WTC11 (cell line): ENCODE measurements around the gene PPP2R1B. TPM values are rescaled to one million over a fixed set of nuclear protein-coding genes. Genes with fewer than 3 reads are reported as not detected.

Experiments used
- ATAC-seq: fragments of 200-7000 bp; cut with Tn5 transposase; 2 replicates; pipeline ENCODE4 v1.10.0; 2021; ENCODE audit warnings: mild to moderate bottlenecking, moderate library complexity
- CTCF ChIA-PET: fragments of 300-600 bp; sonication (Branson Sonifier 250); formaldehyde crosslinking; loops from one replicate; lab custom pipeline; 2021; ENCODE audit warnings: antibody characterized with exemption; lab: Charles Lee
- POLR2A ChIA-PET: fragments of 350-600 bp; sonication (Branson Sonifier 250); formaldehyde crosslinking; loops from one replicate; lab custom pipeline; 2021; ENCODE audit warnings: antibody characterized with exemption; lab: Charles Lee
- DNase-seq: peaks from one replicate; pipeline ENCODE4 v3.0.0; 2021; ENCODE audit warnings: low spot score
- H3K27ac Mint-ChIP-seq: 2 replicates; pipeline ENCODE4 v1.8.0; 2021; ENCODE audit warnings: mixed read lengths
- H3K27me3 Mint-ChIP-seq: 2 replicates; pipeline ENCODE4 v1.8.0; 2021; ENCODE audit warnings: low read depth, mild to moderate bottlenecking, moderate library complexity, mixed read lengths
- H3K36me3 Mint-ChIP-seq: 2 replicates; pipeline ENCODE4 v1.8.0; 2021; ENCODE audit warnings: mixed read lengths
- H3K4me1 Mint-ChIP-seq: 2 replicates; pipeline ENCODE4 v1.8.0; 2022; ENCODE audit warnings: mixed read lengths
- H3K4me3 Mint-ChIP-seq: 2 replicates; pipeline ENCODE4 v1.8.0; 2021; ENCODE audit warnings: mild to moderate bottlenecking, moderate library complexity, mixed read lengths
- H3K9me3 Mint-ChIP-seq: 2 replicates; pipeline ENCODE4 v1.8.0; 2021; ENCODE audit warnings: mixed read lengths
- JAZF1 ChIP-seq: fragments of 250-450 bp; sonication (Bioruptor Pico); IDR thresholded peaks from 2 replicates; pipeline ENCODE4 v1.9.0; 2021; ENCODE audit warnings: moderate library complexity, mild to moderate bottlenecking, inconsistent platforms
- JUN ChIP-seq: sonication (generic); formaldehyde crosslinking; IDR thresholded peaks from 2 replicates; pipeline ENCODE4 v1.8.0; 2023; ENCODE audit warnings: mild to moderate bottlenecking, missing genetic modification reagents
- MXD4 ChIP-seq: fragments of 250-450 bp; sonication (Bioruptor Pico); IDR thresholded peaks from 2 replicates; pipeline ENCODE4 v1.8.0; 2021; ENCODE audit warnings: mild to moderate bottlenecking, moderate library complexity, borderline replicate concordance
- NFE2L1 ChIP-seq: sonication (generic); formaldehyde crosslinking; IDR thresholded peaks from 2 replicates; pipeline ENCODE4 v1.8.1; 2023; ENCODE audit warnings: missing genetic modification reagents
- NR3C1 ChIP-seq: sonication (generic); formaldehyde crosslinking; conservative IDR thresholded peaks from 2 replicates; pipeline ENCODE4 v1.8.1; 2023; ENCODE audit warnings: low read depth, mild to moderate bottlenecking, missing genetic modification reagents
- OVOL2 ChIP-seq: fragments of 250-450 bp; sonication (Bioruptor Pico); IDR thresholded peaks from 2 replicates; pipeline ENCODE4 v1.9.0; 2021; ENCODE audit warnings: mild to moderate bottlenecking, borderline replicate concordance
- RORB ChIP-seq: fragments of 250-450 bp; sonication (Bioruptor Pico); IDR thresholded peaks from 2 replicates; pipeline ENCODE4 v1.9.0; 2021; ENCODE audit warnings: mild to moderate bottlenecking
- SMAD3 ChIP-seq: sonication (generic); formaldehyde crosslinking; IDR thresholded peaks from 2 replicates; pipeline ENCODE4 v1.8.0; 2022; ENCODE audit warnings: missing genetic modification reagents, mild to moderate bottlenecking, borderline replicate concordance
- SOX15 ChIP-seq: fragments of 250-450 bp; sonication (Bioruptor Pico); IDR thresholded peaks from 2 replicates; pipeline ENCODE4 v1.9.0; 2021; ENCODE audit warnings: mild to moderate bottlenecking
- ZNF317 ChIP-seq: sonication (generic); formaldehyde crosslinking; IDR thresholded peaks from 2 replicates; pipeline ENCODE4 v1.8.1; 2023; ENCODE audit warnings: low read depth, mild to moderate bottlenecking, moderate library complexity, missing genetic modification reagents, borderline replicate concordance
- ZNF423 ChIP-seq: fragments of 250-450 bp; sonication (Bioruptor Pico); IDR thresholded peaks from 2 replicates; pipeline ENCODE4 v2.1.2; 2022; ENCODE audit warnings: mild to moderate bottlenecking, moderate library complexity
- total RNA-seq: library from RNA; stranded (reverse); gene quantifications from 3 replicates; pipeline ENCODE4 v1.2.3, GENCODE V29; 2021
- TF ChIP-seq, protein P1 (sequence below): sonication (generic); formaldehyde crosslinking; IDR thresholded peaks from 2 replicates; pipeline ENCODE4 v1.8.0; 2022; ENCODE audit warnings: missing genetic modification reagents
- TF ChIP-seq, protein P2 (sequence below): sonication (generic); formaldehyde crosslinking; IDR thresholded peaks from 2 replicates; pipeline ENCODE4 v1.8.0; 2022; ENCODE audit warnings: mild to moderate bottlenecking, missing genetic modification reagents
- TF ChIP-seq, protein P3 (sequence below): sonication (generic); formaldehyde crosslinking; IDR thresholded peaks from 2 replicates; pipeline ENCODE4 v1.8.1; 2022; ENCODE audit warnings: missing genetic modification reagents, borderline replicate concordance
- TF ChIP-seq, protein P4 (sequence below): sonication (generic); formaldehyde crosslinking; IDR thresholded peaks from 2 replicates; pipeline ENCODE4 v1.8.1; 2022; ENCODE audit warnings: mild to moderate bottlenecking, missing genetic modification reagents, moderate library complexity, borderline replicate concordance
- TF ChIP-seq, protein P5 (sequence below): sonication (generic); formaldehyde crosslinking; IDR thresholded peaks from 2 replicates; pipeline ENCODE4 v1.8.0; 2023; ENCODE audit warnings: missing genetic modification reagents, mild to moderate bottlenecking, borderline replicate concordance
- TF ChIP-seq, protein P6 (sequence below): fragments of 250-450 bp; sonication (Bioruptor Pico); conservative IDR thresholded peaks from 2 replicates; pipeline ENCODE4 v1.9.0; 2021; ENCODE audit warnings: mild to moderate bottlenecking

PPP2R1B gene
- total RNA-seq, 1 experiment from 2014 or later: 87.7 TPM

DNA sequence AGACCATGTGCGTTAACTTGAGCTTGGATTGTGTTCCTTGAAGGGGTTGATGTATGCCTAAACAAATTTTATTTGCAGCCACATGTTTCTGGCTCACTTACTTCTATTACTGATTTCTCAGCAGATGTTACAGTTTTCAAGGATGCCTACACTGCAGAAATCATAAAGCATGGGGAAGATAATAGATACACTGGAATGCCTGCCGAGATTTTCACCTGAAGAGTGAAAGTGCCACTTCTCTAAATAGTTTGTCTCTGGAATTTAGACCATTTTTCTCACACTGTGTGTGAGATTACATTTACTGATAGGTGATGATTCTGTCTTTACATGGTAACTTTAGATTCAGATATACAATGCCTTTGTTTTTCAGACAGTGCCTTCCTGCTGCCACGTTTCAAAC lies 82.4 kb downstream of the PPP2R1B start (continued):
- TF ChIP-seq, protein P1, sequence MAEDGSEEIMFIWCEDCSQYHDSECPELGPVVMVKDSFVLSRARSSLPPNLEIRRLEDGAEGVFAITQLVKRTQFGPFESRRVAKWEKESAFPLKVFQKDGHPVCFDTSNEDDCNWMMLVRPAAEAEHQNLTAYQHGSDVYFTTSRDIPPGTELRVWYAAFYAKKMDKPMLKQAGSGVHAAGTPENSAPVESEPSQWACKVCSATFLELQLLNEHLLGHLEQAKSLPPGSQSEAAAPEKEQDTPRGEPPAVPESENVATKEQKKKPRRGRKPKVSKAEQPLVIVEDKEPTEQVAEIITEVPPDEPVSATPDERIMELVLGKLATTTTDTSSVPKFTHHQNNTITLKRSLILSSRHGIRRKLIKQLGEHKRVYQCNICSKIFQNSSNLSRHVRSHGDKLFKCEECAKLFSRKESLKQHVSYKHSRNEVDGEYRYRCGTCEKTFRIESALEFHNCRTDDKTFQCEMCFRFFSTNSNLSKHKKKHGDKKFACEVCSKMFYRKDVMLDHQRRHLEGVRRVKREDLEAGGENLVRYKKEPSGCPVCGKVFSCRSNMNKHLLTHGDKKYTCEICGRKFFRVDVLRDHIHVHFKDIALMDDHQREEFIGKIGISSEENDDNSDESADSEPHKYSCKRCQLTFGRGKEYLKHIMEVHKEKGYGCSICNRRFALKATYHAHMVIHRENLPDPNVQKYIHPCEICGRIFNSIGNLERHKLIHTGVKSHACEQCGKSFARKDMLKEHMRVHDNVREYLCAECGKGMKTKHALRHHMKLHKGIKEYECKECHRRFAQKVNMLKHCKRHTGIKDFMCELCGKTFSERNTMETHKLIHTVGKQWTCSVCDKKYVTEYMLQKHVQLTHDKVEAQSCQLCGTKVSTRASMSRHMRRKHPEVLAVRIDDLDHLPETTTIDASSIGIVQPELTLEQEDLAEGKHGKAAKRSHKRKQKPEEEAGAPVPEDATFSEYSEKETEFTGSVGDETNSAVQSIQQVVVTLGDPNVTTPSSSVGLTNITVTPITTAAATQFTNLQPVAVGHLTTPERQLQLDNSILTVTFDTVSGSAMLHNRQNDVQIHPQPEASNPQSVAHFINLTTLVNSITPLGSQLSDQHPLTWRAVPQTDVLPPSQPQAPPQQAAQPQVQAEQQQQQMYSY (CRISPR knock-in tag): no peak
- TF ChIP-seq, protein P2, sequence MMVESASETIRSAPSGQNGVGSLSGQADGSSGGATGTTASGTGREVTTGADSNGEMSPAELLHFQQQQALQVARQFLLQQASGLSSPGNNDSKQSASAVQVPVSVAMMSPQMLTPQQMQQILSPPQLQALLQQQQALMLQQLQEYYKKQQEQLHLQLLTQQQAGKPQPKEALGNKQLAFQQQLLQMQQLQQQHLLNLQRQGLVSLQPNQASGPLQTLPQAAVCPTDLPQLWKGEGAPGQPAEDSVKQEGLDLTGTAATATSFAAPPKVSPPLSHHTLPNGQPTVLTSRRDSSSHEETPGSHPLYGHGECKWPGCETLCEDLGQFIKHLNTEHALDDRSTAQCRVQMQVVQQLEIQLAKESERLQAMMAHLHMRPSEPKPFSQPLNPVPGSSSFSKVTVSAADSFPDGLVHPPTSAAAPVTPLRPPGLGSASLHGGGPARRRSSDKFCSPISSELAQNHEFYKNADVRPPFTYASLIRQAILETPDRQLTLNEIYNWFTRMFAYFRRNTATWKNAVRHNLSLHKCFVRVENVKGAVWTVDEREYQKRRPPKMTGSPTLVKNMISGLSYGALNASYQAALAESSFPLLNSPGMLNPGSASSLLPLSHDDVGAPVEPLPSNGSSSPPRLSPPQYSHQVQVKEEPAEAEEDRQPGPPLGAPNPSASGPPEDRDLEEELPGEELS (CRISPR knock-in tag): no peak
- TF ChIP-seq SOX15 (CRISPR knock-in tag) (no peak), ZNF317 (no peak), NFE2L1 (CRISPR knock-in tag) (no peak), JAZF1 (CRISPR knock-in tag) (no peak), SMAD3 (CRISPR knock-in tag) (no peak), RORB (no peak)
- TF ChIP-seq, protein P3, sequence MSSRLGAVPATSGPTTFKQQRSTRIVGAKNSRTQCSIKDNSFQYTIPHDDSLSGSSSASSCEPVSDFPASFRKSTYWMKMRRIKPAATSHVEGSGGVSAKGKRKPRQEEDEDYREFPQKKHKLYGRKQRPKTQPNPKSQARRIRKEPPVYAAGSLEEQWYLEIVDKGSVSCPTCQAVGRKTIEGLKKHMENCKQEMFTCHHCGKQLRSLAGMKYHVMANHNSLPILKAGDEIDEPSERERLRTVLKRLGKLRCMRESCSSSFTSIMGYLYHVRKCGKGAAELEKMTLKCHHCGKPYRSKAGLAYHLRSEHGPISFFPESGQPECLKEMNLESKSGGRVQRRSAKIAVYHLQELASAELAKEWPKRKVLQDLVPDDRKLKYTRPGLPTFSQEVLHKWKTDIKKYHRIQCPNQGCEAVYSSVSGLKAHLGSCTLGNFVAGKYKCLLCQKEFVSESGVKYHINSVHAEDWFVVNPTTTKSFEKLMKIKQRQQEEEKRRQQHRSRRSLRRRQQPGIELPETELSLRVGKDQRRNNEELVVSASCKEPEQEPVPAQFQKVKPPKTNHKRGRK (CRISPR knock-in tag): no peak

DNA sequence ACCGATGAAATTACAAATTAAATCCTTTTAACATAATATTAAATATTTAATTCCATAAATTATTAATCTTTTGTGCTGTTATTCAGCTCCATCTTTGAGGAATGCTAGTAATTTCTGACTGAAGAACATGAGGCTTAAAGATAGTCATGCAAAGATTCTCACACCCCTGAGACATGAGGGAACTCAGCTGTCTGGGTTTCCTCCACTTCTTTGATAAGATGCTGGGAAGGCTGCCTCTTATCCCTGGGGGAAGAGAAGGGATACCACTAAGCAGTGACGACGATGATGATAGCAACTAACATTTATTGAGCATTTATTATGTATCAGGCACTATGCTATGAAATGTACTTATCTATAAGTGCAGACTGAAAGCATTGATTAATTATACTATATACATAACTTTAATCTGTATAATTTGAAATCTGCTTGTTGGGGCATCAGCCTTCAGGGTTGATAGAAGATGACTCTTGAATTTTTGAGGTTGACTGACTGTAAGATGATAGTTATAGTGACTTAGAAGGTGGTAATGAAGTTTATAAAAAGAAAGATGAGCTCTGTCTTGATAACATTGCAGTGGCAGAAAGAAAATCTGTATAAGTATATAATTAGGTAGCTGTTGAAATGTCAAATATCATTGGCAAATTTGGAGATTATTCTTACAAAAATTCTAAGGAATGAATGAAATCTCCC lies 85.6 kb downstream of the PPP2R1B start:
- ATAC-seq (no peak), DNase-seq (no peak)
- H3K9me3 Mint-ChIP-seq: 0 out of 2 replicates have a peak, but pooled peaks cover 4% of the 10 kb centered on the region
- H3K27ac Mint-ChIP-seq: no peak overlapping the region
- H3K4me3 Mint-ChIP-seq: no peak overlapping the region
- no peaks in the 10 kb centered on the region for H3K36me3 Mint-ChIP-seq
- H3K27me3 Mint-ChIP-seq: no peaks in the 10 kb centered on the region
- ChIA-PET CTCF (interaction anchor here (1.4 kb wide), 1 partner anchor 161 kb away, joined by 3 read pairs; no protein-coding TSS in a partner anchor), POLR2A (no interaction called here)
- H3K4me1 Mint-ChIP-seq: no peaks in the 10 kb centered on the region
- TF ChIP-seq SOX15 (CRISPR knock-in tag) (no peak), NFE2L1 (CRISPR knock-in tag) (no peak), OVOL2 (CRISPR knock-in tag) (no peak), ZNF423 (CRISPR knock-in tag) (no peak), MXD4 (CRISPR knock-in tag) (no peak), JUN (CRISPR knock-in tag) (no peak), NR3C1 (CRISPR knock-in tag) (no peak)
- TF ChIP-seq, protein P4, sequence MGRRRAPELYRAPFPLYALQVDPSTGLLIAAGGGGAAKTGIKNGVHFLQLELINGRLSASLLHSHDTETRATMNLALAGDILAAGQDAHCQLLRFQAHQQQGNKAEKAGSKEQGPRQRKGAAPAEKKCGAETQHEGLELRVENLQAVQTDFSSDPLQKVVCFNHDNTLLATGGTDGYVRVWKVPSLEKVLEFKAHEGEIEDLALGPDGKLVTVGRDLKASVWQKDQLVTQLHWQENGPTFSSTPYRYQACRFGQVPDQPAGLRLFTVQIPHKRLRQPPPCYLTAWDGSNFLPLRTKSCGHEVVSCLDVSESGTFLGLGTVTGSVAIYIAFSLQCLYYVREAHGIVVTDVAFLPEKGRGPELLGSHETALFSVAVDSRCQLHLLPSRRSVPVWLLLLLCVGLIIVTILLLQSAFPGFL (CRISPR knock-in tag): no peak
- TF ChIP-seq, protein P5, sequence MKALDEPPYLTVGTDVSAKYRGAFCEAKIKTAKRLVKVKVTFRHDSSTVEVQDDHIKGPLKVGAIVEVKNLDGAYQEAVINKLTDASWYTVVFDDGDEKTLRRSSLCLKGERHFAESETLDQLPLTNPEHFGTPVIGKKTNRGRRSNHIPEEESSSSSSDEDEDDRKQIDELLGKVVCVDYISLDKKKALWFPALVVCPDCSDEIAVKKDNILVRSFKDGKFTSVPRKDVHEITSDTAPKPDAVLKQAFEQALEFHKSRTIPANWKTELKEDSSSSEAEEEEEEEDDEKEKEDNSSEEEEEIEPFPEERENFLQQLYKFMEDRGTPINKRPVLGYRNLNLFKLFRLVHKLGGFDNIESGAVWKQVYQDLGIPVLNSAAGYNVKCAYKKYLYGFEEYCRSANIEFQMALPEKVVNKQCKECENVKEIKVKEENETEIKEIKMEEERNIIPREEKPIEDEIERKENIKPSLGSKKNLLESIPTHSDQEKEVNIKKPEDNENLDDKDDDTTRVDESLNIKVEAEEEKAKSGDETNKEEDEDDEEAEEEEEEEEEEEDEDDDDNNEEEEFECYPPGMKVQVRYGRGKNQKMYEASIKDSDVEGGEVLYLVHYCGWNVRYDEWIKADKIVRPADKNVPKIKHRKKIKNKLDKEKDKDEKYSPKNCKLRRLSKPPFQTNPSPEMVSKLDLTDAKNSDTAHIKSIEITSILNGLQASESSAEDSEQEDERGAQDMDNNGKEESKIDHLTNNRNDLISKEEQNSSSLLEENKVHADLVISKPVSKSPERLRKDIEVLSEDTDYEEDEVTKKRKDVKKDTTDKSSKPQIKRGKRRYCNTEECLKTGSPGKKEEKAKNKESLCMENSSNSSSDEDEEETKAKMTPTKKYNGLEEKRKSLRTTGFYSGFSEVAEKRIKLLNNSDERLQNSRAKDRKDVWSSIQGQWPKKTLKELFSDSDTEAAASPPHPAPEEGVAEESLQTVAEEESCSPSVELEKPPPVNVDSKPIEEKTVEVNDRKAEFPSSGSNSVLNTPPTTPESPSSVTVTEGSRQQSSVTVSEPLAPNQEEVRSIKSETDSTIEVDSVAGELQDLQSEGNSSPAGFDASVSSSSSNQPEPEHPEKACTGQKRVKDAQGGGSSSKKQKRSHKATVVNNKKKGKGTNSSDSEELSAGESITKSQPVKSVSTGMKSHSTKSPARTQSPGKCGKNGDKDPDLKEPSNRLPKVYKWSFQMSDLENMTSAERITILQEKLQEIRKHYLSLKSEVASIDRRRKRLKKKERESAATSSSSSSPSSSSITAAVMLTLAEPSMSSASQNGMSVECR (CRISPR knock-in tag): no peak
- TF ChIP-seq, protein P2 (CRISPR knock-in tag): no peak
- TF ChIP-seq, protein P6, sequence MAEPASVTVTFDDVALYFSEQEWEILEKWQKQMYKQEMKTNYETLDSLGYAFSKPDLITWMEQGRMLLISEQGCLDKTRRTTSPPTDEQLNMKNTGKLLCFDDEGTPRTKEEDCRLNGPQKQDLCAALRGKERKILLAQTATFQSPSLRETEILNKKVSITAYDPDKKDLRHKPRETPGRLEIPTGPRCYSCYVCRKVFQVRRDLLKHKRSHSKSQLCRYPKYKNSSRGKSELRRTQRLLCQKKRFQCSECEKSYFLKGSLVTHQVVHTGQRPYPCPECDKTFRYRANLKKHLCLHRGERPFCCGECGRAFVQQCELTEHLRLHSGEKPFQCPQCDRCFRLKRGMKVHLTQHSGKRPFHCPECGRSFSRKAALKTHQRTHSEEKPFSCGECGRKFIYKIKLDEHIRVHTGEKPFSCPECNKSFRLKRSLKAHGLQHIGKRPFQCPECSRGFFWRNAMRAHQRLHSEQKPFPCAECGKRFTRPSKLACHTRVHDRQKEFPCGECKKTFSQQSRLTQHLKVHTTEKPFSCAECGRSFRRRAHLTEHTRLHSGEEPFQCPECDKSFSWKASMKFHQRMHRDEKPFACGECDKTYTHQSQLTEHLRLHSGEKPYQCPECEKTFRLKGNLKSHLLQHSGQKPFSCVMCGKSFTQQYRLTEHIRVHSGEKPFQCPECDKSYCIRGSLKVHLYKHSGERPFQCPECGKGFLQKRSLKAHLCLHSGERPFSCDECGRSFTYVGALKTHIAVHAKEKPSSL (CRISPR knock-in tag): no peak
